ENCODE results near the gene SRGAP1.

SRGAP1 gene

GRCh38 chr12:63941879-63942278 is 97.4 kb downstream of the SRGAP1 start:
- no peak overlapping the region for H3K27ac Mint-ChIP-seq
- H3K36me3 Mint-ChIP-seq: no peaks in the 10 kb centered on the region
- no peaks in the 10 kb centered on the region for H3K9me3 Mint-ChIP-seq (ENCODE audit: low read depth)
- no peak overlapping the region for H3K4me3 Mint-ChIP-seq
- no peaks in the 10 kb centered on the region for H3K27me3 Mint-ChIP-seq
- peaks cover 2% of the 10 kb centered on the region for H3K4me1 Mint-ChIP-seq (ENCODE audit: low read depth)

GRCh38 chr12:63942464-63943241 is 98.2 kb downstream of the SRGAP1 start:
- H3K4me1 Mint-ChIP-seq (ENCODE audit: low read depth): peaks cover 2% of the 10 kb centered on the region
- H3K36me3 Mint-ChIP-seq: no peaks in the 10 kb centered on the region
- H3K9me3 Mint-ChIP-seq (ENCODE audit: low read depth): no peaks in the 10 kb centered on the region
- no peaks in the 10 kb centered on the region for H3K27me3 Mint-ChIP-seq
- H3K4me3 Mint-ChIP-seq: no peak overlapping the region
- no peak overlapping the region for H3K27ac Mint-ChIP-seq

- Mint-ChIP-seq H3K36me3 (no peaks in the 10 kb centered on the region), H3K4me1 (ENCODE audit: low read depth) (peaks cover 2% of the 10 kb centered on the region), H3K9me3 (ENCODE audit: low read depth) (no peaks in the 10 kb centered on the region), H3K4me3 (no peak overlapping the region), H3K27me3 (no peaks in the 10 kb centered on the region), H3K27ac (no peak overlapping the region)
These were observed 99.6 kb downstream of the SRGAP1 start for GRCh38 chr12:63944034-63944579.

GRCh38 chr12:63944586-63945228 is 100.2 kb downstream of the SRGAP1 start:
- H3K4me3 Mint-ChIP-seq: no peak overlapping the region
- H3K36me3 Mint-ChIP-seq: no peaks in the 10 kb centered on the region
- no peak overlapping the region for H3K27ac Mint-ChIP-seq
- H3K27me3 Mint-ChIP-seq: no peaks in the 10 kb centered on the region
- H3K9me3 Mint-ChIP-seq (ENCODE audit: low read depth): no peaks in the 10 kb centered on the region
- H3K4me1 Mint-ChIP-seq (ENCODE audit: low read depth): peaks cover 2% of the 10 kb centered on the region

GRCh38 chr12:63945777-63946176 is 101.3 kb downstream of the SRGAP1 start:
- Mint-ChIP-seq H3K27me3 (no peaks in the 10 kb centered on the region), H3K27ac (no peak overlapping the region), H3K36me3 (no peaks in the 10 kb centered on the region), H3K4me3 (no peak overlapping the region), H3K4me1 (ENCODE audit: low read depth) (peaks cover 2% of the 10 kb centered on the region), H3K9me3 (ENCODE audit: low read depth) (no peaks in the 10 kb centered on the region)

- peaks cover 3% of the 10 kb centered on the region for H3K27me3 Mint-ChIP-seq
- peaks cover 2% of the 10 kb centered on the region for H3K4me1 Mint-ChIP-seq (ENCODE audit: low read depth)
- H3K27ac Mint-ChIP-seq: no peak overlapping the region
- no peaks in the 10 kb centered on the region for H3K9me3 Mint-ChIP-seq (ENCODE audit: low read depth)
- no peaks in the 10 kb centered on the region for H3K36me3 Mint-ChIP-seq
- no peak overlapping the region for H3K4me3 Mint-ChIP-seq
These were observed 103.7 kb downstream of the SRGAP1 start for GRCh38 chr12:63948211-63948610.

- Mint-ChIP-seq H3K27me3 (peaks cover 3% of the 10 kb centered on the region), H3K9me3 (ENCODE audit: low read depth) (no peaks in the 10 kb centered on the region), H3K27ac (no peak overlapping the region), H3K36me3 (no peaks in the 10 kb centered on the region), H3K4me1 (ENCODE audit: low read depth) (peaks cover 1% of the 10 kb centered on the region), H3K4me3 (no peak overlapping the region)
These were observed 105.4 kb downstream of the SRGAP1 start for GRCh38 chr12:63949902-63950301.

- Mint-ChIP-seq H3K27me3 (peaks cover 7% of the 10 kb centered on the region), H3K36me3 (no peaks in the 10 kb centered on the region), H3K9me3 (ENCODE audit: low read depth) (no peaks in the 10 kb centered on the region), H3K27ac (no peak overlapping the region), H3K4me3 (no peak overlapping the region), H3K4me1 (ENCODE audit: low read depth) (no peaks in the 10 kb centered on the region)
These were observed 108.5 kb downstream of the SRGAP1 start for GRCh38 chr12:63952995-63953394.

GRCh38 chr12:63955831-63956666 is 111.5 kb downstream of the SRGAP1 start:
- Mint-ChIP-seq H3K27ac (no peak overlapping the region), H3K36me3 (no peaks in the 10 kb centered on the region), H3K27me3 (peaks cover 10% of the 10 kb centered on the region), H3K4me3 (no peak overlapping the region), H3K9me3 (ENCODE audit: low read depth) (no peaks in the 10 kb centered on the region), H3K4me1 (ENCODE audit: low read depth) (no peaks in the 10 kb centered on the region)

- H3K36me3 Mint-ChIP-seq: no peaks in the 10 kb centered on the region
- peaks cover 7% of the 10 kb centered on the region for H3K27me3 Mint-ChIP-seq
- no peaks in the 10 kb centered on the region for H3K4me1 Mint-ChIP-seq (ENCODE audit: low read depth)
- H3K27ac Mint-ChIP-seq: no peak overlapping the region
- H3K9me3 Mint-ChIP-seq (ENCODE audit: low read depth): no peaks in the 10 kb centered on the region
- H3K4me3 Mint-ChIP-seq: no peak overlapping the region
These were observed 113.0 kb downstream of the SRGAP1 start for GRCh38 chr12:63957496-63957895.

- Mint-ChIP-seq H3K27me3 (peaks cover 7% of the 10 kb centered on the region), H3K4me1 (ENCODE audit: low read depth) (no peaks in the 10 kb centered on the region), H3K9me3 (ENCODE audit: low read depth) (no peaks in the 10 kb centered on the region), H3K27ac (no peak overlapping the region), H3K36me3 (no peaks in the 10 kb centered on the region), H3K4me3 (no peak overlapping the region)
These were observed 114.5 kb downstream of the SRGAP1 start for GRCh38 chr12:63958876-63959580.

- H3K36me3 Mint-ChIP-seq: no peaks in the 10 kb centered on the region
These were observed 116.5 kb downstream of the SRGAP1 start for GRCh38 chr12:63961048-63961447.

GRCh38 chr12:63961543-63961942 is 117.0 kb downstream of the SRGAP1 start:
- Mint-ChIP-seq H3K27ac (no peak overlapping the region), H3K4me3 (no peak overlapping the region), H3K27me3 (peaks cover 5% of the 10 kb centered on the region), H3K4me1 (ENCODE audit: low read depth) (no peaks in the 10 kb centered on the region), H3K9me3 (ENCODE audit: low read depth) (no peaks in the 10 kb centered on the region), H3K36me3 (no peaks in the 10 kb centered on the region)

More at GRCh38 chr12:63961048-63961447, 116.5 kb downstream of the SRGAP1 start:
- Mint-ChIP-seq H3K4me3 (no peak overlapping the region), H3K4me1 (ENCODE audit: low read depth) (no peaks in the 10 kb centered on the region), H3K27ac (no peak overlapping the region), H3K9me3 (ENCODE audit: low read depth) (no peaks in the 10 kb centered on the region), H3K27me3 (peaks cover 8% of the 10 kb centered on the region)

GRCh38 chr12:63963868-63964267 is 119.4 kb downstream of the SRGAP1 start:
- H3K4me3 Mint-ChIP-seq: no peak overlapping the region
- H3K27ac Mint-ChIP-seq: no peak overlapping the region
- H3K4me1 Mint-ChIP-seq (ENCODE audit: low read depth): no peaks in the 10 kb centered on the region
- no peaks in the 10 kb centered on the region for H3K36me3 Mint-ChIP-seq
- H3K9me3 Mint-ChIP-seq (ENCODE audit: low read depth): no peaks in the 10 kb centered on the region
- H3K27me3 Mint-ChIP-seq: peaks cover 4% of the 10 kb centered on the region

Measured in activated naive CD8-positive, alpha-beta T cell (primary cell).